Heart right ventricle (tissue), 16 donors: ENCODE measurements around the gene C14orf119. TPM values are rescaled to one million over a fixed set of nuclear protein-coding genes. Genes with fewer than 3 reads are reported as not detected.

Experiments
- ATAC-seq, 8 donors: fragments of 200-7000 bp; cut with Tn5 transposase; one replicate each; pipeline ENCODE4 v1.9.1; 2020; ENCODE audit warnings: mild to moderate bottlenecking in 8 of 8, moderate library complexity in 8 of 8, moderate number of reproducible peaks in 1 of 8
- DNase-seq, 2 donors: peaks; one replicate each; pipeline ENCODE4 v3.0.0-alpha.2; 2020
- H3K27ac ChIP-seq, 10 donors: fragments of 200-600 bp; sonication (generic) in 2 of 10; one replicate each; pipeline versions ENCODE4 v1.5.0 to v1.8.0; 2020 to 2022; ENCODE audit warnings: mild to moderate bottlenecking in 3 of 10
- H3K27me3 ChIP-seq, 7 donors: fragments of 200-600 bp; one replicate each; pipeline ENCODE4 v1.8.0; 2021 to 2022; ENCODE audit warnings: mild to moderate bottlenecking in 2 of 7
- H3K36me3 ChIP-seq, 9 donors: fragments of 200-600 bp; sonication (generic) in 1 of 9; one replicate each; pipeline versions ENCODE4 v1.5.0 to v1.8.0; 2020 to 2022; ENCODE audit warnings: mild to moderate bottlenecking in 2 of 9
- H3K4me1 ChIP-seq, 9 donors: fragments of 200-600 bp; sonication (generic) in 1 of 9; one replicate each; pipeline versions ENCODE4 v1.5.0 to v1.8.0; 2020 to 2022; ENCODE audit warnings: mild to moderate bottlenecking in 4 of 9
- H3K4me3 ChIP-seq, 10 donors: fragments of 200-600 bp; sonication (generic) in 2 of 10; one replicate each; pipeline versions ENCODE4 v1.5.0 to v1.8.0; 2020 to 2022; ENCODE audit warnings: mild to moderate bottlenecking in 7 of 10, moderate library complexity in 2 of 10
- H3K9me3 ChIP-seq, 11 donors: fragments of 200-600 bp in 10 of 11; sonication (generic) in 2 of 11; one replicate each; pipeline versions ENCODE4 v1.5.0 to v1.8.0; 2013 to 2022; ENCODE audit warnings: mild to moderate bottlenecking in 2 of 11, control low read depth in 1 of 11, moderate library complexity in 1 of 11
- WGBS, 2 donors: extraction: QIAGEN DNeasy Blood & Tissue Kit; methylation state at CpG; one replicate each; pipeline ENCODE4 v1.1.7; 2013; ENCODE audit warnings: inconsistent platforms in 1 of 2; 5-methylcytosine and 5-hydroxymethylcytosine counted together
- intact Hi-C, 10 donors: fragments of 100-400 bp; cut with DNase I; formaldehyde crosslinking; loops; one replicate each; pipeline versions ENCODE4 v1.11.1 to v1.14.2; 2022
- polyA plus RNA-seq, 2 donors: library from polyadenylated mRNA; stranded (reverse); fragments of 200-250 nt; gene quantifications; one replicate each; pipeline ENCODE4 v1.2.3, GENCODE V29; 2013
- total RNA-seq, 10 donors: library from RNA; stranded (reverse); fragmentation: NEBNext Ultra II Directional in 3 of 10; extraction: Animal tissue kit (Norgen Biotek cat#: 25700) in 3 of 10; gene quantifications; one replicate each; pipeline versions ENCODE4 v1.2.1 to v1.2.4, GENCODE V29; 2021 to 2023
- TF ChIP-seq, protein P1 (sequence below), 9 donors: fragments of 200-600 bp; sonication (generic) in 2 of 9; IDR thresholded peaks; one replicate each; pipeline versions ENCODE4 v1.5.0 to v1.8.0; 2021 to 2022; ENCODE audit warnings: antibody characterized with exemption in 9 of 9, mild to moderate bottlenecking in 5 of 9, moderate library complexity in 1 of 9
- donor health status: Arrhythmogenic right ventricular cardiomyopathy.
- donor health status: ischemic (EF 13 %, LVEDD 7.1; RV severe dilation, severe dysfunction).
- donor health status: healthy with polysubstance abuse.
- donor health status: DM: no; HTN: yes; CAD: no.
- donor health status: DM: no; HTN: no; CAD: no.
- donor health status: ischemic (EF 25% LVEDD 6.9; RV normal size, moderate dysfunction).
- donor health status: ischemic (EF 25% LVEDD 5.7; RV mildly dilated, moderate dysfunction).
- donor health status: healthy.
- donor health status: DM: yes; HTN: yes; CAD: no.
- donor health status: Ischemic cardiomyopathy.
- donor health status: ischemic (EF 35%, LVEDD 5.7; RV mildly dilated, moderate dysfunction).
- donor health status: nonischemic (EF 11% LVEDD 7.7; RV severe dilation, severe dysfunction).
- donor health status: DM: yes; HTN: yes; CAD: no.
- donor health status: PGD.
- donor health status: ischemic (EF 29% LVEDD 5.4; RV normal size, mild dysfunction).
- donor health status: nonischemic (EF 23%, LVEDD 6.1; RV moderate dilation, normal function).

C14orf119 gene
- total and polyA plus RNA-seq, 12 donors = 9.8 to 43.3 (median 28.4) TPM

DNA sequence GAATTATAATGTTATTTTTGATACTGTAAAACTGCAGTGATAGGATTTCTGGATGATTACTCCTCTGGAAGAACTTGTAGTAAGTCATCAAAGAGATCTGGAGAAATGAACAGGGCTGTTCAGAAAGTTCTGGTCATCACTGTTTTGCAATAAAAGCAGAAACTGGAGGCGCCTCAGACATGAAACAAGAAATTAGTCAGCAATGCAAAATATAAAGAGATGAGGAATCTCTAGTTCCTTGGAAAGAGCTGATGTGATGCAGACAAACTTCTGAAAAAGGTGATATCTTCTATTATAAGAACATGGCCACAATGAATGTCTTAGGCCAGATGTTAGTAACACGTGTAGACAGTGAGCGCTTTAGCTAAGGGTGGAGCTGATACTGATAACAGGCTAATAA lies 9.8 kb upstream of the C14orf119 start:
- H3K4me1 ChIP-seq = peaks cover 0 to 34% (median 11%) of the 10 kb centered on the region in 9 donors
- intact Hi-C loops = no loop called here
- no peak overlapping the region for H3K27ac ChIP-seq
- no peak overlapping the region for H3K4me3 ChIP-seq
- no peaks in the 10 kb centered on the region for H3K27me3 ChIP-seq
- H3K36me3 ChIP-seq = peaks cover 0 to 100% (median 74%) of the 10 kb centered on the region in 9 donors
- 79% methylated on average over 3 of the region's 3 CpGs for WGBS, 2 donors
- H3K9me3 ChIP-seq = no peaks in the 10 kb centered on the region
- ATAC-seq = no peak
- no peak for DNase-seq
- TF ChIP-seq, protein P1, sequence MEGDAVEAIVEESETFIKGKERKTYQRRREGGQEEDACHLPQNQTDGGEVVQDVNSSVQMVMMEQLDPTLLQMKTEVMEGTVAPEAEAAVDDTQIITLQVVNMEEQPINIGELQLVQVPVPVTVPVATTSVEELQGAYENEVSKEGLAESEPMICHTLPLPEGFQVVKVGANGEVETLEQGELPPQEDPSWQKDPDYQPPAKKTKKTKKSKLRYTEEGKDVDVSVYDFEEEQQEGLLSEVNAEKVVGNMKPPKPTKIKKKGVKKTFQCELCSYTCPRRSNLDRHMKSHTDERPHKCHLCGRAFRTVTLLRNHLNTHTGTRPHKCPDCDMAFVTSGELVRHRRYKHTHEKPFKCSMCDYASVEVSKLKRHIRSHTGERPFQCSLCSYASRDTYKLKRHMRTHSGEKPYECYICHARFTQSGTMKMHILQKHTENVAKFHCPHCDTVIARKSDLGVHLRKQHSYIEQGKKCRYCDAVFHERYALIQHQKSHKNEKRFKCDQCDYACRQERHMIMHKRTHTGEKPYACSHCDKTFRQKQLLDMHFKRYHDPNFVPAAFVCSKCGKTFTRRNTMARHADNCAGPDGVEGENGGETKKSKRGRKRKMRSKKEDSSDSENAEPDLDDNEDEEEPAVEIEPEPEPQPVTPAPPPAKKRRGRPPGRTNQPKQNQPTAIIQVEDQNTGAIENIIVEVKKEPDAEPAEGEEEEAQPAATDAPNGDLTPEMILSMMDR (IDR thresholded peaks at IDR 0.05) = no peak

DNA sequence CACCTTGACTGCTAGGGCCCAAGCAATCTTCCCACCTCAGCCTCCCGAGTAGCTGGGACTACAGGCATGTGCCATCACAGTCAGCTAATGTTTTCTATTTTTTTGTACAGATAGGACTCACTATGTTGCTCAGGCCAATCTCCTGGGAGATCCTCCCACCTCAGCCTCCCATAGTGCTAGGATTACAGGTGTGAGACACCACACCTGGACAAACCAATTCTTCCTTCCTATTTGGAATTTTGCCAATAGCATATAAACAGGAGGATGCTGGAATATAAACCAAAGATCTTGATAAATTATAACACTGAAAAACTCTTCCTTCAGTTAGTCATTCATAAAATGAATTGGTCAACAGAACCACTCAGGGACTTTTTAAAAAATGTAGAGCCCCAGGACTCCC lies 8.7 kb upstream of the C14orf119 start:
- no peaks in the 10 kb centered on the region for H3K9me3 ChIP-seq
- intact Hi-C loops = no loop called here
- peaks cover 0 to 34% (median 11%) of the 10 kb centered on the region in 9 donors for H3K4me1 ChIP-seq
- no peak overlapping the region for H3K27ac ChIP-seq
- peaks cover 0 to 100% (median 66%) of the 10 kb centered on the region in 9 donors for H3K36me3 ChIP-seq
- 93% methylated on average over 1 of the region's 1 CpG for WGBS, 2 donors
- H3K27me3 ChIP-seq = no peaks in the 10 kb centered on the region
- ATAC-seq (no peak), DNase-seq (no peak)
- TF ChIP-seq, protein P1 (IDR thresholded peaks at IDR 0.05) = no peak
- H3K4me3 ChIP-seq = no peak overlapping the region

DNA sequence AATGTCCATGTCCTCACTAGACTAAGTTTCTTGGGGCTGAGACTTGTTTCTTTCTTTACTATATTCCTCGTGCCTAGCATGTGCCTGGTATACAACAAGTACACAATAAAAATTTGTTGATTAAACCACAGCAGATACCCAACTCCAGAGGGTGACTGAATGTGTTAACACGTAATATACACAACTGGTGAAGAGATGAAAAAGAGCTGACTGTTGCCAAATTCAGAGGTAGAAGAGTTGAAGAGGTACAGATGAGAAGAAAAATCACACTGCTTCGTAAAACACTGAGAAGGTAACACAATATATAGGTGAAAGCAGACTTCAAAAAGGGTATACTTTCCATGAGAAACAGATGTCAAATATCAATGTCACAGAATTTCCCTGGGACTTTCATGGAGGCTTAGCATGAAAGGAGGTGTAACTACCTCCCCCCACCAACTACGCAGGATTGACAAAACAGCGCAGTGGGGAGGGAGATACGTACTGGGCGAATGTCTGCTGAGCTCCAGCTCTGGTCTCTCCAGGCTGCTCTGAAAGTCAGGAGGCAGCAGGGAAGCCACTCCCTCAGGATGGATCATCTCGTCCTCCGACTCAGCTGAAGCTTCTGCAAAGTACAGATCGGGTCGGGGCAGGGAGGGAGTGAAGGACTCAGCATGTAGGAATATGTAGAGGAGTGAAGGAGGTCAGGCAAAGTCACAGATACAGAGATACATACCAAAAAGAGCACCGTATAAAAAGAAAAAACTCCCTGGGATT lies 5.6 kb upstream of the C14orf119 start:
- WGBS, 2 donors = 89 to 90% methylated on average over 12 of the region's 12 CpGs
- DNase-seq (no peak), ATAC-seq (no peak)
- no peaks in the 10 kb centered on the region for H3K27me3 ChIP-seq
- no peaks in the 10 kb centered on the region for H3K9me3 ChIP-seq
- H3K4me1 ChIP-seq = peaks cover 5 to 61% (median 30%) of the 10 kb centered on the region in 9 donors
- peak overlapping the region in 1 of 10 donors; percentile 12 for H3K27ac ChIP-seq
- H3K4me3 ChIP-seq = no peak overlapping the region
- intact Hi-C loops = no loop called here
- TF ChIP-seq, protein P1 (IDR thresholded peaks at IDR 0.05) = no peak
- peaks cover 0 to 87% (median 53%) of the 10 kb centered on the region in 9 donors for H3K36me3 ChIP-seq

DNA sequence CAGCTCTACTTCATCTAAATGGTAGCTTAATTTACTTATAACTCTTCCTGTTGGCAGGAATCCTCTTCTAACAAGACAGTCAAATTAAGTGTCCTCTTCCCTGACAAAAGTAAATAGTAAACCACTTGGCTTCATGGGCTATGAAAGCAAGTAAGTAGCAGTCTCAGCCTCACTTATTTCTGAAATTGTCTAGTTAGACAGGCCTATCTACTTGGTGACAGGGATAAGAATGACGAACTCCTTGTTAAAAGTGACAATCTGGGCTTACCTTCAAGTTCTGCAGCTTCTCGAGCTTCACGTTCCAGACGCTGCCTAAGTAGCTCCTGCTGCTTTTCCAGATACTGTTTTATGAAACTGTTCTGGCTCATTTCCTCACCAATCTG lies 5.1 kb upstream of the C14orf119 start:
- ATAC-seq = no peak
- H3K36me3 ChIP-seq = peaks cover 0 to 81% (median 48%) of the 10 kb centered on the region in 9 donors
- peaks cover 5 to 57% (median 30%) of the 10 kb centered on the region in 9 donors for H3K4me1 ChIP-seq
- WGBS, 2 donors = 33 to 48% methylated on average over 4 of the region's 4 CpGs
- H3K27ac ChIP-seq = peak overlapping the region in 1 of 10 donors; percentile 12
- no peaks in the 10 kb centered on the region for H3K27me3 ChIP-seq
- H3K4me3 ChIP-seq = no peak overlapping the region
- H3K9me3 ChIP-seq = no peaks in the 10 kb centered on the region
- TF ChIP-seq, protein P1 (IDR thresholded peaks at IDR 0.05) = no peak
- no peak for DNase-seq
- intact Hi-C loops = no loop called here
